Epithelial cell of proximal tubule (primary cell): ENCODE results near the gene DSE. TPM values are rescaled to one million over a fixed set of nuclear protein-coding genes. Genes with fewer than 3 reads are reported as not detected.

Source experiments
- DNase-seq: peaks from one replicate; pipeline ENCODE4 v3.0.0-alpha.2; 2011; ENCODE audit warnings: low read depth
- H3K4me3 ChIP-seq: 2 replicates; pipeline ENCODE4 v1.5.1; 2011; ENCODE audit warnings: low read depth, mild to moderate bottlenecking, low read length
- total RNA-seq: library from RNA; depleted of rRNA; stranded (reverse); fragments of >200 nt; gene quantifications from 2 replicates; pipeline ENCODE4 v1.2.3, GENCODE V29; 2015
- TF ChIP-seq, protein P1 (sequence below): conservative IDR thresholded peaks from 2 replicates; pipeline ENCODE4 v1.5.1; 2012; ENCODE audit warnings: low read depth, mild to moderate bottlenecking, low read length

Gene DSE
- total RNA-seq, 1 donor from 2014 or later: 36.1 TPM

DNA sequence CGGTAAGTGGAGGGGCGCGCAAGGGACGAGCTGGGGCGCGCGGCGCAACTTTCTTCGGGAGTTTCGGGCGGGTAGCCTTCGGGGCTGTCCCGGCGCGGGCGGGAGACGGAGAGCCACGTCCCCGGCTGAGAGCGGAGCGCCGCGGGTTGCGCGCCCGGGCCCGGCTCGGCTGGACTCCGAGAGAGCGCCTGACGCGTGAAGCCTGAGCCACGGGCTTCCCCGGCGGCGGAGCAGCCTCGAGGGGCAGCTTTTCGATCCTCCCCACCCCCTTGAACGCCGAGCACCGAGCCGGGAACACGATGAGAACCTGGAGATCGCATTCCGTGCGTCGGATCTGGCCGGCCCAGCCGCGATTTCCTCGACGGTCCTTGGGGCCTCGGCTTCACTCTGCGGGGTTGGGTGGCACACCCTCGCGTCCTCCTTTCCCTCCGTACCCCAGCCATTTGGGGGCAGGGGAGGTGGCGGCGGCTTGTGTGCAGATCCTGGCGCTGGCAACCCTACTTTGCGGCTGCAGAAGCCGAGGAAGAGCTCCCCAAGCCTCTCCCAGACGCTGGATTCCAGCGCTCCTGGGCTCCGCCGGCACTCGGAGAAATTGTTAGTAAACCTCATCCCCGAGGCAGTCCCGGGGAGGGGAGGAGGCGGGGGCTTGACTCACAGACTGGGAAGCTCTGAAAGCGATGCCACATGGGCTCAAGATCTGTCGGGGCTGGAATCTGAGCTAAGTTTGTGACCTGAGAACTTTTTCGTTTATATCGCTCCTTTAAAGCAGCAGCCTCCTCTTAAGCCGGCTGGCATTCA is 572 bp downstream of the DSE start:
- peak overlapping the region; percentile 87 for H3K4me3 ChIP-seq
- DNase-seq: no peak
- TF ChIP-seq, protein P1, sequence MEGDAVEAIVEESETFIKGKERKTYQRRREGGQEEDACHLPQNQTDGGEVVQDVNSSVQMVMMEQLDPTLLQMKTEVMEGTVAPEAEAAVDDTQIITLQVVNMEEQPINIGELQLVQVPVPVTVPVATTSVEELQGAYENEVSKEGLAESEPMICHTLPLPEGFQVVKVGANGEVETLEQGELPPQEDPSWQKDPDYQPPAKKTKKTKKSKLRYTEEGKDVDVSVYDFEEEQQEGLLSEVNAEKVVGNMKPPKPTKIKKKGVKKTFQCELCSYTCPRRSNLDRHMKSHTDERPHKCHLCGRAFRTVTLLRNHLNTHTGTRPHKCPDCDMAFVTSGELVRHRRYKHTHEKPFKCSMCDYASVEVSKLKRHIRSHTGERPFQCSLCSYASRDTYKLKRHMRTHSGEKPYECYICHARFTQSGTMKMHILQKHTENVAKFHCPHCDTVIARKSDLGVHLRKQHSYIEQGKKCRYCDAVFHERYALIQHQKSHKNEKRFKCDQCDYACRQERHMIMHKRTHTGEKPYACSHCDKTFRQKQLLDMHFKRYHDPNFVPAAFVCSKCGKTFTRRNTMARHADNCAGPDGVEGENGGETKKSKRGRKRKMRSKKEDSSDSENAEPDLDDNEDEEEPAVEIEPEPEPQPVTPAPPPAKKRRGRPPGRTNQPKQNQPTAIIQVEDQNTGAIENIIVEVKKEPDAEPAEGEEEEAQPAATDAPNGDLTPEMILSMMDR: no peak

DNA sequence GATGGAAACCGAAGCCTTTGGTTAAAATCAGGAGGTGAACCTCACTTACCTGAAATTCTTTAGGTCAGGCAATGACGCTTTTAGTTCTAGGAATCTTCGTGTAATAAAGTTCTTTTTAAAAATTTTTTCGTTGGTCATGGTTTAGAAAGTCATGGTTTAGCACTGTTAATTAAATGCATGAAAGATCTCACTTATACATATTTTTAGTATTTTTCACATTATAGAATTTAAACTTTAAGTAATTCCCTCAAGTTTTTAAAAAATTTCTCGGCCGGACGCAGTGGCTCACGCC is 1.1 kb downstream of the DSE start:
- TF ChIP-seq, protein P1: no peak
- H3K4me3 ChIP-seq: peak overlapping the region; percentile 87
- no peak for DNase-seq

DNA sequence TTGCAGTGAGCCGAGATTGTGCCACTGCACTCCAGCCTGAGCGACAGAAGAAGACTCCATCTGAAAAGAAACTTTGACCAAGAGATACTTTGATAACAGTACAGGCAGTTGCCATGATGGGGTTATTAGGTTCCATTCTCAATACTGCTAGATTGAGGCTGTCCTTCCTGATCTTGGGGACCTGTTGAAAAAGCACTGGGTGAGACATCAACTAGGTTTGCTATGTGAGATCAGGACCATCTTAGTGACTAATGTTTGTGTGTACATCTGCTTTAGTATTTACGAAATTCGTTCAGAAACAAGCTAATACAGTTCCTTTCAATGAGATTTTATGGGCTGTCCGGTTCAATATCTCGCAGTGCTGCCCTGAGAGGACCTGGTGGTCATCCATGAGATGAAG is 2.6 kb downstream of the DSE start:
- DNase-seq: no peak
- TF ChIP-seq, protein P1: no peak
- no peak overlapping the region for H3K4me3 ChIP-seq

DNA sequence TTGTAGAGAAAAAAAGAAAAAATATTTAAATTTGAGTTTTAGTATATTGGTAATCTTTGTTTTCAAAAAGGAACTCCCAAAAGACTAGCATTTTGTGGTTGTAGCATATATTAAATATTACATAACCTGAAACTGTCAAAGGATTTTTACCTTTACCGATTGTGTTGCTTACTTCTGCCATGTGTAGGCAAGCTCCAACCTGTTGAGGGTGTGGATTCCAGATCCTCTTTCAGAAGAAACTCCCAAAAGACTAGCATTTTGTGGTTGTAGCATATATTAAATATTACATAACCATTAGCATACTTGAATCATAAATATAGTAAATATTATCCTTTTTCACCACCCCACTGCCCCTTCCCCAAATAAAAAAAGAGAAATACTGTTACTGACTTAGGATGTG is 3.2 kb downstream of the DSE start:
- TF ChIP-seq, protein P1: no peak
- peak overlapping the region; percentile 25 for H3K4me3 ChIP-seq
- no peak for DNase-seq

DNA sequence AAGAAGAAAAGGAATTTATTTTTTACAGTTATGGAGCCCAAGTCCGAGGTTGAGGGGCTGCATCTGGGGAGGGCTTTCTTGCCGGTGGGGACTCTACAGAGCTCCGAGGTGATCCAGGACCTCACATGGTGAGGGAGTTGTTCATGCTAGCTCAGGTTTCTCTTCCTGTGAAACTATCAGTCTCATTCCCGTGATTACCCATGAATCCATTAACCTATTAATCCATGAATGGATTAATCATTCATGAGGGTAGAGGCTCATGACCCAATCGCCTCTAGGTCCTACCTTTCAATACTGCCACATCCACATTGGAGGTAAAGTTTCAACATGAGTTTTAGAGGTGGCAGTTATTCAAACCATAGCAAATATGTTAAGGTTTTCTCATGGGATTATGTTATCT is 3.8 kb downstream of the DSE start:
- DNase-seq: no peak

DNA sequence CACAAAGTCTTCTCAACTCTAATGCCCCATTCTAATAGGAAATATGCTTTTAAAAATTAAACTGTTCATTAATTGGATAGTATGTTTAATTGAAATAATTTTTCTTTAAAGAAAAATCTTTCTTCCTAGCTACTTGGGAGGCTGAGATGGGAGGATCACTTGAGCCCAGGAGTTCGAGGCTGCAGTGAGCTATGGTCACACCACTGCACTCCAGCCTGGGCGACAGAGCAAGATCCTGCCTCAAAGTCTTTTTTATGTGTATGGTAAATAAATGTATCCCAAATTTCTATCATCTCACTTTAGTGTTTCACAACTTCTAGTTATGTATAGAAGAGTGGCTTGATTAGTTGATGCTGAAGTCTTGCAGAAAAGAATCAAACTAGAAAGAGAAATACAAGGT is 4.5 kb downstream of the DSE start:
- TF ChIP-seq, protein P1: no peak
- DNase-seq: no peak
- H3K4me3 ChIP-seq: no peak overlapping the region

More for the DNA sequence above, 3.8 kb downstream of the DSE start:
- TF ChIP-seq, protein P1: no peak
- peak overlapping the region; percentile 25 for H3K4me3 ChIP-seq

DNA sequence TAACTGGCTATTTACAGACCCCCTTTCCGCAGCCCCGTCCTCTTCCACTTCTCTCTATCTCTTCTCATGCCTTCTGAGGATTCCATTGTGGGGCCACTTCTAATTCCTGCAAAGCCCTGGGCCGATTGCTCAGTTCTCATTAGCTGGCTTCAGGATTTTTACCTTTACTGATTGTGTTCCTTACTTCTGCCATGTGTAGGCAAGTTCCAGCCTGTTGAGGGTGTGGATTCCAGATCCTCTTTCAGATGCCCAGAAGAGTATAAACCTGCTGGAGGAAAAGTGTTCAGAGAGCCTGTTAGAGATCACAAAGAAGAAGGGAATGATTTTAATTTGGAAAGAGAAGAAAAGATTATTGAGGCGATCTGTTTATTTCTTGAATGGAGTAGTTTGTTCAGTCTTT is 5.4 kb downstream of the DSE start:
- TF ChIP-seq, protein P1: no peak
- no peak for DNase-seq
- H3K4me3 ChIP-seq: no peak overlapping the region
